HCT116 (cell line): Measurements from ENCODE around the gene BMAL1.

Experiments
- EGR1 ChIP-seq: IDR thresholded peaks from 2 replicates; pipeline ENCODE4 v1.6.1; 2012; ENCODE audit warnings: low read depth
- EZH2 ChIP-seq: fragments of 200-600 bp; sonication (generic); IDR thresholded peaks from 2 replicates; pipeline ENCODE4 v1.6.1; 2017; ENCODE audit warnings: antibody characterized with exemption, mixed run types
- EZH2phosphoT487 ChIP-seq: fragments of 200-600 bp; IDR thresholded peaks from 2 replicates; pipeline ENCODE4 v1.6.1; 2018; ENCODE audit warnings: antibody characterized with exemption, borderline replicate concordance
- POLR2A ChIP-seq: IDR thresholded peaks from 2 replicates; pipeline ENCODE4 v1.7.0; 2011; ENCODE audit warnings: borderline replicate concordance; ENCODE audit not compliant: insufficient read depth, insufficient read length; ENCODE audit errors: extremely low read depth
- POLR2AphosphoS5 ChIP-seq: IDR thresholded peaks from 2 replicates; pipeline ENCODE4 v1.6.1; 2011; ENCODE audit warnings: mild to moderate bottlenecking, low read depth, low read length, moderate library complexity
- SIN3A ChIP-seq: IDR thresholded peaks from 2 replicates; pipeline ENCODE4 v1.6.1; 2012; ENCODE audit warnings: low read depth
- ZFX ChIP-seq: fragments of 450-650 bp; IDR thresholded peaks from 2 replicates; pipeline ENCODE4 v1.6.1; 2017
- TF ChIP-seq, protein P1 (sequence below): IDR thresholded peaks from 2 replicates; pipeline ENCODE4 v1.6.1; 2012
- TF ChIP-seq, protein P2 (sequence below), 3 experiments: fragments of 200-600 bp in 1 of 3; sonication (generic) in 1 of 3; IDR thresholded peaks in 2 of 3; conservative IDR thresholded peaks in 1 of 3; 2 replicates each; pipeline ENCODE4 v1.5.1; 2012 to 2017; ENCODE audit warnings: low read depth in 2 of 3, low read length in 2 of 3, antibody characterized with exemption in 1 of 3, borderline replicate concordance in 1 of 3, control low read depth in 1 of 3, mild to moderate bottlenecking in 1 of 3, mixed read lengths in 1 of 3, mixed run types in 1 of 3, moderate library complexity in 1 of 3; ENCODE audit not compliant: insufficient read depth in 1 of 3
- TF ChIP-seq, protein P3 (sequence below): IDR thresholded peaks from 2 replicates; pipeline ENCODE4 v1.6.1; 2012

DNA sequence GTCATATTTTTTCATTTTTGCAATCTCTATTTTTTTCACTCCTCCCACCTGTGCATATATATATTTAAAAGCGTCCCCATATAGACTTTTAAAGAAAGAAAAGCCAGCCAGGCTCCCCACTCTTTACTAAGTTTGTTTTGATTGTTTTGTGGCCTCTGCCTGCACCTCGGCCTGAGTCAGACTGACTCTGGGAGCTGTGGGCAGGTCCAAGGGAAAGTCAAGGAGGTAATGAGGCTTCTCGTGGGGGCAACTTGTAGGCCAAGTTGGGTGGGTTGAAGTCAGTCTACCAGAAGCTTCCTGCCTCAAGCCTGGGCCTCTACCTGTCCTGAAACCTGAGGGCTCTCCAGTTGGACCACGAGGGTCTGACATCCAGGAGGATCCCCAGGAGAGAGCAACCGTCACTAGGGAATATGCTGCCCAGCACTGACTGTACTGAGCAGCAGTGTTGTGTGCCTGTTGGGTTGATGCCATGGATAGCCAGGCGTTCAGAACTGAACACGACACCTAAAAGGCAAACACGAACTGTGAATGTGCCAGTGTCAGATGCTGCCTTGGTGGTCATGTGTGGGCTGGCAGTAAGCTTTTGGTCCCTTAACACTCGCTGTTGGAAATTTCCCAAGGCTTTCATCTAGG lies 58.8 kb downstream of the BMAL1 start:
- TF ChIP-seq, protein P1, sequence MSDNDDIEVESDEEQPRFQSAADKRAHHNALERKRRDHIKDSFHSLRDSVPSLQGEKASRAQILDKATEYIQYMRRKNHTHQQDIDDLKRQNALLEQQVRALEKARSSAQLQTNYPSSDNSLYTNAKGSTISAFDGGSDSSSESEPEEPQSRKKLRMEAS: no peak
- TF ChIP-seq, protein P2, sequence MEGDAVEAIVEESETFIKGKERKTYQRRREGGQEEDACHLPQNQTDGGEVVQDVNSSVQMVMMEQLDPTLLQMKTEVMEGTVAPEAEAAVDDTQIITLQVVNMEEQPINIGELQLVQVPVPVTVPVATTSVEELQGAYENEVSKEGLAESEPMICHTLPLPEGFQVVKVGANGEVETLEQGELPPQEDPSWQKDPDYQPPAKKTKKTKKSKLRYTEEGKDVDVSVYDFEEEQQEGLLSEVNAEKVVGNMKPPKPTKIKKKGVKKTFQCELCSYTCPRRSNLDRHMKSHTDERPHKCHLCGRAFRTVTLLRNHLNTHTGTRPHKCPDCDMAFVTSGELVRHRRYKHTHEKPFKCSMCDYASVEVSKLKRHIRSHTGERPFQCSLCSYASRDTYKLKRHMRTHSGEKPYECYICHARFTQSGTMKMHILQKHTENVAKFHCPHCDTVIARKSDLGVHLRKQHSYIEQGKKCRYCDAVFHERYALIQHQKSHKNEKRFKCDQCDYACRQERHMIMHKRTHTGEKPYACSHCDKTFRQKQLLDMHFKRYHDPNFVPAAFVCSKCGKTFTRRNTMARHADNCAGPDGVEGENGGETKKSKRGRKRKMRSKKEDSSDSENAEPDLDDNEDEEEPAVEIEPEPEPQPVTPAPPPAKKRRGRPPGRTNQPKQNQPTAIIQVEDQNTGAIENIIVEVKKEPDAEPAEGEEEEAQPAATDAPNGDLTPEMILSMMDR (IDR thresholded peaks at IDR 0.05 in 2 of 3, conservative IDR thresholded peaks at IDR 0.05 in 1 of 3; ENCODE audit: borderline replicate concordance in 1 of 3, insufficient read depth in 1 of 3, low read depth in 2 of 3, low read length in 2 of 3): no peak
- TF ChIP-seq ZFX (no peak), SIN3A (no peak), EZH2 (no peak), POLR2A (no peak), POLR2AphosphoS5 (no peak), EGR1 (no peak), EZH2phosphoT487 (no peak)
- TF ChIP-seq, protein P3, sequence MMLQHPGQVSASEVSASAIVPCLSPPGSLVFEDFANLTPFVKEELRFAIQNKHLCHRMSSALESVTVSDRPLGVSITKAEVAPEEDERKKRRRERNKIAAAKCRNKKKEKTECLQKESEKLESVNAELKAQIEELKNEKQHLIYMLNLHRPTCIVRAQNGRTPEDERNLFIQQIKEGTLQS: no peak
